Fibroblast of the conjunctiva (primary cell): ENCODE results near the gene GMNC.

ENCODE experiments used
- DNase-seq: peaks from one replicate; pipeline ENCODE4 v3.0.0-alpha.2; 2010; ENCODE audit warnings: low read depth

Gene GMNC

GRCh38 chr3:190849607-190850006, 12.9 kb downstream of the GMNC start:
- no peak for DNase-seq

- DNase-seq: no peak
Measured at GRCh38 chr3:190848870-190849269, 13.6 kb downstream of the GMNC start.

DNA sequence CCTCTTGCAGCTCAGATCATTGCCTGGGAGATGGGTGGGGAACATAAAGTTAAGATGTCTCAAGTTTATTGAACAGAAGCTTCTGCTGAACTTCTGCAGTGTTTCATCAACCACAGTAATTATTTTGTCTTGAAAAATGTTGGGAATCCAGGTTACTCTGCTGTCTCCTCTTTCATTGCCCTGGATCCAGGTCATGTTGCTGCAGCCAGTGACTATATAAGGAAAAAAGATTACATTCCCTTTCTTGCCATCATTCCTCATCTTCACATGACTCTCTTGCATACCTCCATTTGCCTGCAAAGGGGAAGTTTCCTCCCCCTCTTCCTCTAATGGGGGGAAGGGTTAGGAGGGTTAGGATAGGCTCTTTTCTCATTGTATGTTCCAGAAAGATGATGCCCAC, 15.1 kb downstream of the GMNC start:
- DNase-seq: no peak

- DNase-seq: no peak
Measured at GRCh38 chr3:190840146-190840545, 22.3 kb downstream of the GMNC start.

DNA sequence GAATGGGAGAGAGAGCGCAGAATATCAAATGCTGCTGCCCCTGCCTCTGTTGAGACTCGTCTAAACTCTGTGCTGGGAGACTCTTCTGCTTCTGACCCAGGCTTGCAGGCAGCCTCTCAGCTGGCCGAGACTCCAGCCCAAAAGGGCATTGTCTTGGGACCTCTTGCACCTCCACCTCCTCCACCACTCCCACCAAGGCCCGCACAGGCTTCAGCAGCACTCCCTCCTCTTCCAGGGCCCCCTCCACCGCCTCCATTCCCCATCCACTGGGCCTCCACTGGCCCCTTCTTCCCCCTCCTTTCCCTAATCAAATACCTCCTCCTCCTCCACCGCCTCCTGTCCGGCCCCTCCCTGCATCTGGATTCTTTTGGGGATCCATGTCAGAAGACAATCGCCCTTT, 31.3 kb downstream of the GMNC start:
- DNase-seq: no peak

DNA sequence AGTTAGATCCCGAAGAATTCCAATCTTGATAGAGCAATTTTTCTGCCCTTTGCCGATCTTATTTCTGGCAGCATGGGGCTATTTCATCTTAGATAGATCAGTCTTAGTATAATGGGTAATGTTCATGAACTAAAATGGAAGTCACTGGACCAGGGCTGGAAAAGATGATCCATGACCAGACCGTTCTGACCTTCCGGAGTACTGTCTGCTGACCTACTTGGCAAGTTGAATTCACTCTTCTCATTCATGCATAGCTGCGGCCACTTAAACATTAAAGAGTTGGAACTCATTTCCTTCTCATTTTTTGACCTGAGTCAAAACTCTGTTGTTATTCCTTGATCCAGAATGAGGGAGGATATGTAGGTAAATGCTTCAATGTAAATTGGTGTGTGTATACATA, 32.5 kb downstream of the GMNC start:
- DNase-seq: no peak

GRCh38 chr3:190826018-190826417, 36.5 kb downstream of the GMNC start:
- DNase-seq: peak; percentile 5

DNA sequence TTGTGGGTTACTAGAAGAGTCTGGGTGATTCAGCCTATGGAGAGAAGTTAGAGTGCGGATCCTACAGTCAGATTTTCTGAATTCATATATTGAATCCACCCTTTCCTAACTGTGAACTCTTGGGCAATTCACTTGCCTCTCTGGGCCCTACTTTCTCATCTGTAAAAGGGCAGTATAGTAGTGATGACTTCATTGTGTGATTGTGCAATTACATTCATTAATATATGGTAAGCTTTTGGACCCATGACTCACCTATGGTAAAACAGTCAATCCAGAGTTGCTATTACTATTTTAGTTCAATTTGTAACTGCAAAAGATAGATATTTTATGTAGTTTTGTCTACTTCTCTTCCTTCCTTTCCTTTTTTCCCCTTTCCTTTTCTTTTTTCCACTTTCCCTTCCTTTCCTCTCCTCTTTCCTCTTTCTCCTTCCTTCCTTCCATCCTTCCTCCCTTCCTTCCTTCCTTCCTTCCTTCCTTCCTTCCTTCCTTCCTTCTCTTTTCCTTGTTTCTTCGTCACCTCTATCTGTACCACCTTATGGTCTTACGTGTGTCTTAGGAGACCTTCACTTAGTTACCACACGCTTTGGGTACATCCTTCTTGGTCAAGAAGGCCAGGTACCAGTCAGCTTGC, 37.0 kb downstream of the GMNC start:
- no peak for DNase-seq

GRCh38 chr3:190811775-190812480, 50.6 kb downstream of the GMNC start:
- peak; percentile 27 for DNase-seq

DNA sequence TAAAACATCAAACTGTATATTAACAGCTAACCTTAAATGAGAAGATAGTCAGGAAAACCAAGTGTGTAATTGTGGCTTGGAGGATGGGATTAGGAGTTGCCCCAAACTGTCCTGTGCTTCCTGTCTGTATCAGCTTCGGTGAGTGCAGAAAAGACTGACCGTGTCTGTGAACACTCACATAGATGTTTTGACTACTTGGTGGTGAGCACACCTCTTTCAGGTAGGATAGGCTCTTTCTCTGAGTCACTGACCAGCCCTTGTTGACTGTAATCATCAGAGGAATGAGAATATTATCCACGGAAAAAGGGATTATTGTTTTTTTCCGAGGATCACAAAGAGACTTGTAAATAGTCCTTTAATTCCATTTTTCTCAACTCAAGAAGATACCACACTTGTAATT, 51.5 kb downstream of the GMNC start:
- no peak for DNase-seq

DNA sequence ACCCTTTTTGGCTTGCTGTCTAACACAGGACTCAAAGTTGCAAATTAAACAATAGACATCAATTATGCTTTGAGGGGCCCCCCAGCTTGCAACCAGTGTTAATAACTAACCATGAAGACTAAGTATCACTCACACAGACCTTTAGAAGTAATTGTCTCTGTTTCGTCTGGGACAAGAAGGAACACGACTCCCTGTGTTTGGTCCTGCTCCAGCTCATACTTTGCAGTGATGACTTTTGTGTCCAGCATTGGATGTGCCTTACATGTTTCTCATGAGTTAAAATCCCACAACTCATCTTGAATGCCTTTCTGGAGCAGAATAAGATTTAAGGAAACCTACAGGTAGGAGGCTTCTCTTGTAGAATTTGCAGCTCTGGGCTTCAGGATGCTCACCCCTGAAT, 53.1 kb downstream of the GMNC start:
- DNase-seq: no peak

- no peak for DNase-seq
Measured at GRCh38 chr3:190807719-190808375, 54.6 kb downstream of the GMNC start.
